NCI-H510A (cell line): Measurements from ENCODE around the gene ARHGAP26.

ENCODE experiments used
- DNase-seq: peaks from one replicate; lab custom pipeline; 2025; lab: John Stamatoyannopoulos, UW

Gene ARHGAP26, protein sequence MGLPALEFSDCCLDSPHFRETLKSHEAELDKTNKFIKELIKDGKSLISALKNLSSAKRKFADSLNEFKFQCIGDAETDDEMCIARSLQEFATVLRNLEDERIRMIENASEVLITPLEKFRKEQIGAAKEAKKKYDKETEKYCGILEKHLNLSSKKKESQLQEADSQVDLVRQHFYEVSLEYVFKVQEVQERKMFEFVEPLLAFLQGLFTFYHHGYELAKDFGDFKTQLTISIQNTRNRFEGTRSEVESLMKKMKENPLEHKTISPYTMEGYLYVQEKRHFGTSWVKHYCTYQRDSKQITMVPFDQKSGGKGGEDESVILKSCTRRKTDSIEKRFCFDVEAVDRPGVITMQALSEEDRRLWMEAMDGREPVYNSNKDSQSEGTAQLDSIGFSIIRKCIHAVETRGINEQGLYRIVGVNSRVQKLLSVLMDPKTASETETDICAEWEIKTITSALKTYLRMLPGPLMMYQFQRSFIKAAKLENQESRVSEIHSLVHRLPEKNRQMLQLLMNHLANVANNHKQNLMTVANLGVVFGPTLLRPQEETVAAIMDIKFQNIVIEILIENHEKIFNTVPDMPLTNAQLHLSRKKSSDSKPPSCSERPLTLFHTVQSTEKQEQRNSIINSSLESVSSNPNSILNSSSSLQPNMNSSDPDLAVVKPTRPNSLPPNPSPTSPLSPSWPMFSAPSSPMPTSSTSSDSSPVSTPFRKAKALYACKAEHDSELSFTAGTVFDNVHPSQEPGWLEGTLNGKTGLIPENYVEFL

GRCh38 chr5:142769793-142770649 lies at the start of gene ARHGAP26:
ARHGAP26 (plus strand) TSS chr5:142770377; CDS start chr5:142770762, 385 bp downstream.
- peak; percentile 84 for DNase-seq

DNA sequence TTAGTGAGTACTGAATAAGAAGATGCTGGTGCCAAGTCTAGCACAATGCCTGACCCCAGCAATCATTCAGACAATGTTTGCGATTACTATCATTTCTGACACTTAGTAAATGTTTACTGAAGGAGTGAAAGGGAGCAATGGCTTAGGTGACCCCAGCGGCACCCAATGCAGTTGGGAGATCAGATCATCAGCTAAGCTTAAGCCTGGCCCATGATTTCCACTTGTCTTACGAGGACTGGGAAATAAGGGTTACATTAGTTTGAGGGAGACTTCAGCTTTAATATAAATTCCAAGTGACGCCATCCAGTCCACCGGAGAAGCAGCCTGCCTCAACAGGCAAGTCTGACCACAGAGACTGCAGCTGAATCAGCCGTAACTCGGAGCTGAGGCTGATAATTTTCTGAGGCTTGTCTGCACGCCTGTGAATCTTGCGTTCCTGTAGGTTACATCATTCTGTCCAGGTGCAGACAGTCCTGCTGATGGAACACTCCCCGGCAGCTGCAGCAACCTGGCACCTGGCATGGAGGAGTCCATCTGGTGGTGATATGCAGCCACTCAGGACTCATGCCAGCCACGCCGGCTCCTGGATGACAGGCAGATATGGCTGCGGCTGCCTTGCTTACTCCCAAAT lies 49.4 kb upstream of the ARHGAP26 start:
- DNase-seq, result peak; percentile 68

DNA sequence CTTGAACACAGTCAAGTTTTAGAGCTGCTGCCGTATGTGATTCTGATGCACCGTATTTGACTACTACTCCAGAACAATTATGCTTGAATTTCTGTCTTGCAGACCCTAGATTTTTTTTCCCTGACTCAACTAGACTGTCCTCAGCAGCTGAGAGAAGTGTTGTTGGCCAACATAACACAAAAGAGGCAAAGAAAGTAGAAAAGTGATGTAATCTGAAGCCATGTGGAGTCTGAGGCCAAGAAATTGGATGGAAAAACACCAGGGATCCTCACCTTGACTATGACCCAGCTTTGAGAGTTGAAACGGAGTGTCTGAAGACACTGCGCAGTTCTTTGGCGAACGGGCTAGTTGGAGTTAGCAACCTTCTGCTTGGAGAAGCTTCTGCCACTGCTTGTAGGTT lies 48.0 kb upstream of the ARHGAP26 start:
- DNase-seq, result no peak

- DNase-seq, result no peak
Observed at GRCh38 chr5:142722896-142723295, 47.3 kb upstream of the ARHGAP26 start.

DNA sequence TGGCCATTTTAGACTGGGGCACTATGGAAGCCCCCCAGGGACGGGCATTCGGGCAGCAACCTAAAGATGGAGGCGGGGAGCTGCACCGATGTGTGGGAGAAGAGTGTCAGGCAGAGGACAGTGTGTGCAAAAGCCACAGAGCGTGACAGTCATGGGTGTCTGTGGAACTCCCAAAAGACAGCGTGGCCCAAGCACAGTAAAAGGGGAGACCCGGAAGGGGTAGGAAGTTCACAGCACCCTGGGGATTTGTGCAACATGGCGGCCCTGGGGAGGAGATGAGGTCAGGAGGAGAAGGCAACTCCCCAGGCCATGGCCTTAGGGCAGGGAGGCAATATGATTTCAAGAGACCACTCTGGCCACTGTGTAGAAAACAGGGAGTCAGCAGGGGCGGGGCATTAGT lies 45.4 kb upstream of the ARHGAP26 start:
- DNase-seq, result no peak

DNA sequence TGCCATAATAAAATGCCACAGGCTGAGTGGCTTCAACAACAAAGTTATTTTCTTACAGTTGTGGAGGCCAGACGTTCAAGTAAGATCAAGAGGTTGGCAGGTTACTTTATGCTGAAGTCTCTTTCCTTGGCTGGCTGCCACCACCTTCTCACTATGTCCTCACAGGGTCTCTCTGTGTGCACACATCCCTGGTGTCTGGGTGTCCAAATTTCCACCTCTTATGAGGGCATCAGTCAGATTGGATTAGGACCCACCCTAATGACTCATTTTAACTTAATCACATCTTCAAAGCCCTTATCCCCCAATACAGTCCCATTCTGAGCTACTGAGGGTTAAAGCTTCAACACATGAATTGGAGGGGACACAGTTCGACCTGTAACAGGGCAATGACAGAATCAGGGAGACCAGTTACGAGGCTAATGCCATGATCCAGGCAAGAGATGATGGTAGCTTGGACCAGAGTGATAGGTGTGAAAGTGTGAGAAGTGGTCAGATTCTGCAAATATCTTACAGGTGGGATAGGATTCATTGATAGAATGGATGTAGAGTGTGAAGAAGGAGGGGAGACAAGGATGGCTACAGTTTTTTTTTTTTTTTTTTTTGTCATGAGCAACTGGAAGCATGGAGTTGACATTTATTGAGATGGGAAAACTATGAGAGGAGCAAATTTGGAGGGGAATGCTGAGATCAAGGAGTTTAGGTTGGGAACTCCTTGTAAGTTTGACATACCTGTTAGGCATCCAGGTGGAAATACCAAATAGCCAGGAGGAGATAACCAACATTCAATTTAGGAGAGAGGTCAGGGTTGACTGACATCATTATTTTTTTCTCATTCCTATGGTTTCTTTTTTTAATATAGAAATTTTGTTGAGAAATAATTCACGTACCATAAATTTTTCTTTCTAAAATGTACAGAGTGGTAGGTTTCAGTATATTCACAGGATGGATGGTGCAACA lies 44.7 kb upstream of the ARHGAP26 start:
- DNase-seq, result no peak

- DNase-seq, result no peak
Observed at GRCh38 chr5:142726188-142726731, 43.9 kb upstream of the ARHGAP26 start.

- DNase-seq, result no peak
Observed at GRCh38 chr5:142727735-142728047, 42.5 kb upstream of the ARHGAP26 start.

GRCh38 chr5:142735323-142736246 lies 34.6 kb upstream of the ARHGAP26 start:
- no peak for DNase-seq

- no peak for DNase-seq
Observed at GRCh38 chr5:142736247-142736632, 33.9 kb upstream of the ARHGAP26 start.

- DNase-seq, result no peak
Observed at GRCh38 chr5:142737179-142737578, 33.0 kb upstream of the ARHGAP26 start.

DNA sequence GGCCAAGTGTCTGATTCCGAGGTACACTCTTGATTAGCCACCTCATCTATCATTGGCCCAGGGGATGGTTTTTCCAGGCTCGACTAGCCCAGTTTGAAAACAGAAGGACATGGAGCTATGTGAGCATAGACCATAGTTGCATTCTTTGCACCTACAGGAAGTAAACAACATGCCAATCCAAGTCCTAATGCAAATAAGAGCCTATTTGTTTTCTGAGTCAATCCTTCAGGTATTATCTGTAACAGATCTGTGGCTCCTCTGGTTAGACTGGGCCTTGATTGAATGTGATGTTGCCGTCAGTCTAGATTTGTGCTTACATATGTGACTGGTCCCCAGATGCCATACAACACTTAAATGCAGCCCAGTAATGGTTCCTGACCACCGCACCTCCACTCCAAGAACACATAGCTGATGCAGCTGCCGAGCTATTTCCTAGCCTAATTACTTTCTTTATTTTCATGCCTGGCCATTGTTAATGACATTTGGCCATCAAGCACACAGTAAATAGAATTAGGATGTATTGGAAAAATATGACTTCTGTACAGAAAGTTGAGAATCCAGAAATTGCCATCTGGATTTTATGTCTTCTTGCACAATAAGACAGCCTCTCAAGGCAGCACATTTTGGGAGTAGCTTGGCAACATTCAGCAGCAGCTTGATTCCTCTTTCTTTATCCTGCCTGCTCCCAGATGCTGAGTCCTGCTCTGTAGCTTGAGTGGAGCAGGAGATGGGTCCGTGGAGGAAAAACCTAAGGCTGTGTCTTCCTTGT lies 29.5 kb upstream of the ARHGAP26 start:
- DNase-seq, result no peak

GRCh38 chr5:142743592-142744441 lies 26.4 kb upstream of the ARHGAP26 start:
- no peak for DNase-seq

DNA sequence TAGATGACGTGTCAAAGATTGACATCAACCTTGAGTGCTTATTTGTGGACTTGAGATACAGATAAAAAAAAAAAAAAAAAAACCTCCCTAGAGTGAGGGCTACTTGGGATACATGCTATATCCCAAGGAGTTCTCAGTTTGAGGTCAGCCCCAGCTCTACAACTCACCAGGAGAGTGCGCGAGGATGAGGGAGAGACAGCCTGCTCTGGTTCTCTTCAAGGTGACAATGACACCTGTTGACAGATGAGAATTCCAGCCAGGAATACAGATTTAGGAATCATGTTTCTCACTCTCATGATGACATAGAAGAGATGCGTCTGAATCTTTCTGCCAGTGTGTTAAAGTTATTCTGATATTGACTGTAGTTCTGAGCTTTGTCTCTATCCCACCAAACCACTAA lies 24.9 kb upstream of the ARHGAP26 start:
- DNase-seq, result no peak

GRCh38 chr5:142746532-142747433 lies 23.4 kb upstream of the ARHGAP26 start:
- DNase-seq, result no peak

- no peak for DNase-seq
Observed at GRCh38 chr5:142748132-142748531, 22.0 kb upstream of the ARHGAP26 start.
